WTC11 (cell line): ENCODE results near the gene RAB8B. TPM values are rescaled to one million over a fixed set of nuclear protein-coding genes. Genes with fewer than 3 reads are reported as not detected.

Source experiments
- ATAC-seq: fragments of 200-7000 bp; cut with Tn5 transposase; 2 replicates; pipeline ENCODE4 v1.10.0; 2021; ENCODE audit warnings: mild to moderate bottlenecking, moderate library complexity
- CTCF ChIA-PET: fragments of 300-600 bp; sonication (Branson Sonifier 250); formaldehyde crosslinking; loops from one replicate; lab custom pipeline; 2021; ENCODE audit warnings: antibody characterized with exemption; lab: Charles Lee
- POLR2A ChIA-PET: fragments of 350-600 bp; sonication (Branson Sonifier 250); formaldehyde crosslinking; loops from one replicate; lab custom pipeline; 2021; ENCODE audit warnings: antibody characterized with exemption; lab: Charles Lee
- DNase-seq: peaks from one replicate; pipeline ENCODE4 v3.0.0; 2021; ENCODE audit warnings: low spot score
- H3K27ac Mint-ChIP-seq: 2 replicates; pipeline ENCODE4 v1.8.0; 2021; ENCODE audit warnings: mixed read lengths
- H3K27me3 Mint-ChIP-seq: 2 replicates; pipeline ENCODE4 v1.8.0; 2021; ENCODE audit warnings: low read depth, mild to moderate bottlenecking, moderate library complexity, mixed read lengths
- H3K36me3 Mint-ChIP-seq: 2 replicates; pipeline ENCODE4 v1.8.0; 2021; ENCODE audit warnings: mixed read lengths
- H3K4me1 Mint-ChIP-seq: 2 replicates; pipeline ENCODE4 v1.8.0; 2022; ENCODE audit warnings: mixed read lengths
- H3K4me3 Mint-ChIP-seq: 2 replicates; pipeline ENCODE4 v1.8.0; 2021; ENCODE audit warnings: mild to moderate bottlenecking, moderate library complexity, mixed read lengths
- H3K9me3 Mint-ChIP-seq: 2 replicates; pipeline ENCODE4 v1.8.0; 2021; ENCODE audit warnings: mixed read lengths
- ERG ChIP-seq: fragments of 250-450 bp; sonication (Bioruptor Pico); IDR thresholded peaks from 2 replicates; pipeline ENCODE4 v1.8.0; 2021; ENCODE audit warnings: mild to moderate bottlenecking
- ESRRA ChIP-seq: sonication (generic); formaldehyde crosslinking; IDR thresholded peaks from 2 replicates; pipeline ENCODE4 v1.8.1; 2022; ENCODE audit warnings: mild to moderate bottlenecking, missing genetic modification reagents, borderline replicate concordance
- FOXK1 ChIP-seq: sonication (generic); formaldehyde crosslinking; IDR thresholded peaks from 2 replicates; pipeline ENCODE4 v1.8.0; 2022; ENCODE audit warnings: mild to moderate bottlenecking, moderate library complexity, missing genetic modification reagents
- FOXP1 ChIP-seq: sonication (generic); formaldehyde crosslinking; IDR thresholded peaks from 2 replicates; pipeline ENCODE4 v1.8.0; 2022; ENCODE audit warnings: missing genetic modification reagents, mild to moderate bottlenecking, moderate library complexity, borderline replicate concordance
- GTF2I ChIP-seq: fragments of 250-450 bp; sonication (Bioruptor Pico); conservative IDR thresholded peaks from 2 replicates; pipeline ENCODE4 v1.4.0; 2021; ENCODE audit warnings: mild to moderate bottlenecking
- NR1H2 ChIP-seq: sonication (generic); formaldehyde crosslinking; IDR thresholded peaks from 2 replicates; pipeline ENCODE4 v1.9.0; 2021; ENCODE audit warnings: mild to moderate bottlenecking, moderate library complexity, missing genetic modification reagents
- STAT6 ChIP-seq: sonication (generic); formaldehyde crosslinking; conservative IDR thresholded peaks from 2 replicates; pipeline ENCODE4 v1.8.1; 2023; ENCODE audit warnings: mild to moderate bottlenecking, low read depth, missing genetic modification reagents, moderate library complexity
- TCF7 ChIP-seq: sonication (generic); formaldehyde crosslinking; IDR thresholded peaks from 2 replicates; pipeline ENCODE4 v1.8.0; 2022; ENCODE audit warnings: mild to moderate bottlenecking, low read depth, missing genetic modification reagents, moderate library complexity
- ZNF219 ChIP-seq: sonication (generic); formaldehyde crosslinking; IDR thresholded peaks from 2 replicates; pipeline ENCODE4 v1.8.0; 2023; ENCODE audit warnings: missing genetic modification reagents, mild to moderate bottlenecking, borderline replicate concordance
- ZNF281 ChIP-seq: sonication (generic); formaldehyde crosslinking; IDR thresholded peaks from 2 replicates; pipeline ENCODE4 v1.8.0; 2023; ENCODE audit warnings: mild to moderate bottlenecking, missing genetic modification reagents
- ZNF317 ChIP-seq: sonication (generic); formaldehyde crosslinking; IDR thresholded peaks from 2 replicates; pipeline ENCODE4 v1.8.1; 2023; ENCODE audit warnings: low read depth, mild to moderate bottlenecking, moderate library complexity, missing genetic modification reagents, borderline replicate concordance
- ZNF425 ChIP-seq: fragments of 250-450 bp; sonication (Bioruptor Pico); conservative IDR thresholded peaks from 2 replicates; pipeline ENCODE4 v1.9.0; 2021; ENCODE audit warnings: mild to moderate bottlenecking
- ZSCAN18 ChIP-seq: fragments of 250-450 bp; sonication (Bioruptor Pico); IDR thresholded peaks from 2 replicates; pipeline ENCODE4 v2.1.2; 2022; ENCODE audit warnings: mild to moderate bottlenecking, moderate library complexity
- total RNA-seq: library from RNA; stranded (reverse); gene quantifications from 3 replicates; pipeline ENCODE4 v1.2.3, GENCODE V29; 2021

Gene RAB8B
- total RNA-seq, 1 experiment from 2014 or later, result 32.5 TPM

- TF ChIP-seq ZNF219 (CRISPR knock-in tag), result no peak
Measured at GRCh38 chr15:63301088-63301487, 111.7 kb downstream of the RAB8B start (continued).

- no peak for ATAC-seq
- Mint-ChIP-seq H3K9me3 (no peaks in the 10 kb centered on the region), H3K27me3 (no peaks in the 10 kb centered on the region), H3K4me3 (no peak overlapping the region), H3K4me1 (peaks cover 15% of the 10 kb centered on the region), H3K36me3 (peaks cover 5% of the 10 kb centered on the region; the same call in 1 of the 2 replicates), H3K27ac (no peak overlapping the region)
- ChIA-PET CTCF (interaction anchor here (1.3 kb wide), 1 partner anchor 98 kb away, joined by 3 read pairs; no protein-coding TSS in a partner anchor), POLR2A (no interaction called here)
- DNase-seq, result no peak
- no peak for TF ChIP-seq STAT6 (CRISPR knock-in tag)
- TF ChIP-seq ZNF317 (CRISPR knock-in tag), result no peak
- TF ChIP-seq FOXP1, result no peak
- no peak for TF ChIP-seq ZNF281
- TF ChIP-seq ZSCAN18 (CRISPR knock-in tag), result no peak
- no peak for TF ChIP-seq NR1H2
- no peak for TF ChIP-seq FOXK1 (CRISPR knock-in tag)
- no peak for TF ChIP-seq ERG (CRISPR knock-in tag)
- no peak for TF ChIP-seq ZNF425 (CRISPR knock-in tag)
- TF ChIP-seq TCF7 (CRISPR knock-in tag), result no peak
- TF ChIP-seq GTF2I (CRISPR knock-in tag), result no peak
- no peak for TF ChIP-seq ESRRA (CRISPR knock-in tag)
Measured at GRCh38 chr15:63305260-63305659, 115.9 kb downstream of the RAB8B start.
